Skin of body (tissue), 2 donors: ENCODE results near the gene ADGRL2. TPM values are rescaled to one million over a fixed set of nuclear protein-coding genes. Genes with fewer than 3 reads are reported as not detected.

ENCODE experiments used
- DNase-seq: peaks from one replicate; lab custom pipeline; 2025; lab: John Stamatoyannopoulos, UW
- total RNA-seq: library from RNA; depleted of rRNA; stranded (reverse); fragments of >200 nt; gene quantifications from one replicate; pipeline ENCODE4 v1.2.3, GENCODE V29; 2014

ADGRL2 gene
- total RNA-seq, 1 donor from 2014 or later, result 172 TPM

DNA sequence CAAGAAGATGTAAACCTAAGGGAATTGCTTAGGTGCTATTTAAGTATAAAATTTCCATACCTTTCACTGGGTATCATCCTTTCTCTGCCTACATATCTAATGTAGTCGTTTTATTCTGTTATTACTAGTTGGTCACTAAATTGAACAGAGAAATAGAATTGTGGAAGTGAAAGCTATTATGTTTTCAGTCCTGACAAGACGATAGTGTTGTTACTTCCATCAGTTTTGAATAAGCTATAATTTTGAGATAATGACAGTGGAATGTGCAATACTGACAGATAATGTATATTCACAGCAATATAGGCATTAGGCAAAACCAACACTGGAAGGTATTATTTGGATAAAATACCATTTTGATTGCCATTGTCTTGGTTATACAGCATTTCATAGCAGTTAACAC is 181.8 kb downstream of the ADGRL2 start:
- DNase-seq, result no peak

DNA sequence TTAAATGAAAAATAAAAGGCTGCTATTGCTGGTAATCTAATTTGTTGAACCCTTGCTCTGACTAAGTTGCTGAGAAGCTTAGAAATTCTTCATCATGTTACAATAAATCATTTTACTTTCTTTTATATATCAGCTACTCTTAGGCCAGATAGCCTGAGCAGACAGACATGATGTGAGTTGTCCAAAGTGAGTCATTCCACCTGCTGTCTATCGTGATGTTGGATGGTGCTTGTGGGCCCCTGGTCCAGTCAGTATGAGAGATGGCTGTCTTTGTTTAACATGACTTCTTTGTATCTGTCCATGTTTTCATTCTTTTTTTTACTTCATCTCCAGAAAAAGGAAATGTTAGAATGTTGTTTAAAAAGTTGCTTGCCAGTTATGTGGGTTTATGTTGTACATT is 188.8 kb downstream of the ADGRL2 start:
- DNase-seq, result no peak

DNA sequence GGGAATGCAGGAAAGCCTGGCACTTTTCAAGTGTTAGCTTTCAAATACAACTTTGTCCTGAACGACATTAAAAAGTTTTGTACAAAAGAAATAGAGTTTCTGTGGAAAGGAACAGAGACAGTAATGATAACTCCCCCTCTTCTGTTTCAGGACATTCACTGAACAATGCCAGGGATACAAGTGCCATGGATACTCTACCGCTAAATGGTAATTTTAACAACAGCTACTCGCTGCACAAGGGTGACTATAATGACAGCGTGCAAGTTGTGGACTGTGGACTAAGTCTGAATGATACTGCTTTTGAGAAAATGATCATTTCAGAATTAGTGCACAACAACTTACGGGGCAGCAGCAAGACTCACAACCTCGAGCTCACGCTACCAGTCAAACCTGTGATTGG is 189.5 kb downstream of the ADGRL2 start:
- no peak for DNase-seq

- DNase-seq, result no peak
Measured at GRCh38 chr1:81998165-81998564, 197.4 kb downstream of the ADGRL2 start.

GRCh38 chr1:81999364-81999763 is 198.6 kb downstream of the ADGRL2 start:
- no peak for DNase-seq

GRCh38 chr1:82000221-82000620 is 199.5 kb downstream of the ADGRL2 start:
- DNase-seq, result no peak

DNA sequence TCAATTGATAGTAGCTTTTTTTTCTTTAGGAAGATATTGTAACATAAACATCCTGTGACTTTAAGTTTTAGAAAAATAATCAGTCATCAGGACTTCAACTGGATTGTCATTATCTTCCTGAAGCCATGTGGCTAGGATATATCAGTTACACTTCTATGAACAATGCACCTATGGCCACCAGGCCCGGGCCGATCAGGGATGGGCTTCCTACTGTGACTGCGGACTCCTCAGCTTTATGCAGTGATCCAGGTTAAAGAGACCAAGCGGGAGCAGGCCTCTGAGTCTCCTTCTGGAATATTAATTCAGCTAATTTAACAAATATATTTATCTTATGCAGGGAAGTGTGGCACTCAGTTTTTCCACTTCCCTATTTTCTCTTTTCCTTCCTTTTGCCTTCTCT is 200.6 kb downstream of the ADGRL2 start:
- DNase-seq, result no peak

GRCh38 chr1:82007804-82008203 is 207.1 kb downstream of the ADGRL2 start:
- DNase-seq, result no peak

- DNase-seq, result no peak
Measured at GRCh38 chr1:82013702-82014101, 213.0 kb downstream of the ADGRL2 start.

- DNase-seq, result no peak
Measured at GRCh38 chr1:82015444-82015843, 214.7 kb downstream of the ADGRL2 start.

DNA sequence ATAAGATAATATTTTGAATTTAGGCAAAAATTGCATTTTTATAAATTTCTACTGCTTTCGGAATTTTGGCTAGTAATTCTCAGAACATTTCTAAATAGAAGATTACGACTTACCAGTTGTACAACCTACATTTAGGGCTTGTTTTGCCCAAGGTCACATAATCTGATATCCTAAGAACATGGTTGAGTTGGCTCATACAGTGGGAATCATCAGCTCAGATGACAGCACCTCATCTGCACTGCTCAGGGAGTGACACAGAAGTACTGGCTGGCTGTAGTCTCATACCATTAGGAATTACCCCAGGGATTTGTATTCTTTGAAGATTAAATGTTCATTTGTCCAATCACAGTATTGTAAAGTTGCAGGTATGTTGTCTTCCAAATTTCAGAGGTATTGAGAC is 217.6 kb downstream of the ADGRL2 start:
- DNase-seq, result no peak

- DNase-seq, result no peak
Measured at GRCh38 chr1:82019508-82019907, 218.8 kb downstream of the ADGRL2 start.

DNA sequence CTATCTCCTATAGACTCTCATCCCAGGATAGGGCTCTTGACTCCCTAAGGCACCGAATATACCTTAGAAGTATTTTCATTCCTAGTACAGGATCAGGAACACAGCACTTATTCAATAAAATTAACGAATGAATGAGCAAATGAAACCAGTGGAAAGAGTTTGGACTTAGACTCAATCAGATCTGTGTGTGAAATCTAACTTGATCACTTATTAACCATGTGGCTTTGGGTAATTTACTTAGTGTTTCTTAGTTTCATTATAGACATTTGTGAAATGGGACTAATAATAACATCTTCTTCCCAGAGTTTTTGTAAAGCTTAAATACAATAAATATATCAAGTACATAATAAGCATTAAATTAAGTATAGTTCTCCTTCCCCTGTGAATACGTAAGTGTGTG is 230.1 kb downstream of the ADGRL2 start:
- DNase-seq, result no peak

DNA sequence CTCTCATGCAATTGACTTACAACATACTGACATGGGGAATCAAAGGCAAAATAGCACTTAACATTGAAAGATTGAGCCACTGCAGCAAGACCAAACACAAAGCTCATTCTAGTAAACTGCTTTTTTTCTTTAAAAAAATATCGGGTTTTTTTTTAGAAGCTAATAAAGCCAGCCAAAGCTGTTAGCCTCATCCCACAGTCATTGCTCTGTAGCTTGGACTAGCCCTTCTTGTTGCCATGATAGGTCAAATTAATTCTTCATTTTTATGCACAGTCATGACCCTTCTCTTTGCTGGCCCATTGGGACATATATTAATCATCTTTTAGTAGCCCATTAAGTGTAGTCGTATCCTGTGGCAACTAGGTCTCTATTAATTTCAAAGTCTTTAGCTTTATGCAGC is 231.3 kb downstream of the ADGRL2 start:
- DNase-seq, result no peak

GRCh38 chr1:82034812-82035211 is 234.1 kb downstream of the ADGRL2 start:
- DNase-seq, result no peak
